ENCODE data around the gene MOCS1.

MOCS1 gene

DNA sequence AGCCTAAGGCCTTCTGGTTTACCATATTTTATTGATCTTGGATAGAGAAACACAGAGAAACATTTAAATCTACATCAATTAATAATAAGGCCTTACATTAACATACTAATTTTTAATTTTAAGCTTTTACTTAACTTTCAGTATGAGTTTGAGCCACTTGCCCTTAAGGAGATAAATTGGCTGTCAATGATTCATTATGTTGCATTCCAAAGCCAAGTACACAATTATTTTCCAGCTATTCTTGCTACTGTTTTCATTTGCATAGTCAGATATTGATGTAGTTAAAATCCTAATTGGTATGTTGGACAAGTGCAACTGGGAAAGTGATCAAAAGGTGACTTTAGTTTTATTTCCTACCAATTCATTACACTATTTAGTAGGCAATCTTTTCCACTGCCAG, 58.2 kb downstream of the MOCS1 start:
- no peak for DNase-seq (ENCODE audit: low read depth, low spot score)

DNA sequence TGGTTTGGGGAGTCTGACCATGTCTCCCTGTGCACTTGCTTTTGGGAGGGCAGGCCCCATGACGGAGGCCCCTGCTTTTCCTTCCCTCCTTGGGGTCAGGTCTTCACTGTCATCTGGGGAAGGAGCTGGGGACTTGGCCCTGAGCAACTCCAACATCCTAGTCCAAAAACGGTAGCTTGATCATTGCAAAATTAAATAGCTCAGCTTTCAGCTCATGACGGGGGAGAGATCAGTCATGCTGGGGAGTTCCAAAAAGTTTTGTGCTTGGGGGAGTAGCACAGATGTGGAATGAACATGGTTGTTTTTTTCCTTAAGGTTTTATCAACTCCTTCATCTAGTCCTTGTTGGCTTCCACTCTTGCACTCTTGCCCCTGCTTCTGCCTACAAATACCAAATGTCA, 60.8 kb downstream of the MOCS1 start:
- DNase-seq (ENCODE audit: low read depth, low spot score) = no peak

DNA sequence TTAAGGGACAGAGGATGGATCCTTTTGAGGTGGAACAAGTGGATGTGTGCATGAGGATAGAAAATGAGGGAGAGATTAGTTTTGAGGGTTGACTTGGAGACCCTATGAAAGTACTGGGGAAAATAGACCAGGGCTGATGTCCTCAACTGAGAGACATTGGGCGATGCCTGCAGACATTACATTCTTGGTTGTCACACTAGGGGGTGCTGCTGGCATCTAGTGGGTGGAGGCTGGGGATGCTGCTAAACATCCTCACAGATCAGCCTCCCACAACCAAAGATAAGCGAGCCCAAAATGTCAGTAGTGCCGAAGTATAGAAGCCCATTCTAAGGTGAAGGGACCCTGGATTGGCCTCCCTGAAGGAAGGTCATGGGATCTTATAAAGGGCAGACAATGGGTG, 63.3 kb downstream of the MOCS1 start:
- no peak for DNase-seq (ENCODE audit: low read depth, low spot score)

DNA sequence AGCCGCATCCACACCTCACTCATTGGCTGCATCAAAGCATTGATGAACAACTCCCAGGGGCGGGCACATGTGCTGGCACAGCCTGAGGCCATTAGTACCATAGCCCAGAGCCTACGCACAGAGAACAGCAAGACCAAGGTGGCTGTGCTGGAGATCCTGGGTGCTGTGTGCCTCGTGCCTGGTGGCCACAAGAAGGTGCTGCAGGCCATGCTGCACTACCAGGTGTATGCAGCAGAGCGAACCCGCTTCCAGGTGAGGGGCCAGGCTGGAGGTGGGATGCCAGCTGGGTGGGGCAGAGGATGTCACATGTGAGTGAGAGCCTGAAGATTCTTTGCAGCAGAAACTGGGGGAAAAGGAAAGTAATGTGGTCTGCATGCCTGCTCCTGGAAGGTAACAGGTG, 66.7 kb downstream of the MOCS1 start:
- no peak for DNase-seq (ENCODE audit: low read depth, low spot score)

DNA sequence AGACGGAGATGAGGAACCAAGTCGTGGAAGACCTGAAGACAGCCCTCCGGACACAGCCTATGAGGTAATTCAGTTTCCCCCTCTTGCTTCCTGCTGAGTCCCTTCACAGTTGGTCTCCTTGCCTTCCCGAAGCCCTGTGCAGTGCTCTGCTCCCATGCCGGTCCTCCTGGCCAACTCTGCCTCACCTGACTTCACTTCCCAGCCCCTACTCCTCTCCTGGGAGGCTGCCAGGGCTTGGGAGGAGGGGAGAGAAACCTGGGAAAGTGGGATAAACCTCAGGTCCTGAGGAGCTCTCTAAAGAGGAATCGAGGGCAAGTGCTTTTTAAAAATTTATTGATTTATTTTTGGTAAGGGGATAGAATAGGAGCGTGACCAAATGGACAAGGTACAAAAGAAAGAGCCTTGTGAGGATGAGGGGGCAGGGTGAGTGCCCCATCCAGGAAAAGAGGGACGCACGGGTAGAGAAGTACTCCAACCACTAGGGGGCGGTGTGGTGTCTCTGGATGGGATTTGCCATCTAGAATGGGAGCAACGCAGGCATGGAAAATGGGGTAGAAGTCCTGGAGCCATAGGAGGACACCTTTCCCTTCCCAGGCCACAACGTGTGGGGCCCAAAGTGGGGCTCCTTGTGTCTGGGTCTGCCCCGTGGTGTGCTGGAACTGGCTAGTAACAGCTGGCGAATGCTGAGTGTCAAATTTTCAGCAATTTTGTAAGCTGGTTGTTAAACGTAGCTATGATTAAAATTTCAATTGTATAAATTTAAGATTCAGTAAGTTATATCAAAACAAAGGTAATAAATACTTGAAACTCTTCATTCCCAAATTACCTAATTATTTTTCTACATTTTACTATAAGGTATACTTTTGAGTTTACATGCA, 69.0 kb downstream of the MOCS1 start:
- DNase-seq (ENCODE audit: low read depth, low spot score) = peak; percentile 11

DNA sequence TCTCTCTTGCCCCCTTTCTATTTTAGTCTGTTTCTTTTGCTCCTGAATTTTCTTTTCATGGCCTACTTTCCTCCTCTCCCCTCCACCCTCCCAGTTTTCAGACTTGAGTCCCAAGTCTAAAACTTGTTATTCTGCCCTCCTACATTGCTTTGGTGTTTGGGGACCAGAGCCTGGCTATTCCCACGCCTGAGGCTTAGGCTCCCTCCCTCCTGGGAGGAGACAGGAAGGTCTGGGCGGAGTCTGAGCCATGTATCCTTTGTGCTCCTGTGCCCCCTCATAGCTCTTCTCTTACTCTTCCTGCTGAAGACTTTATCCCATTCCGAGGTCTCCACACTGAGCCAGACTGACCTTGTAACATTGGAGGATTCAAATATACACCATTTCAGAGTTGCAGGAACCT, 72.6 kb downstream of the MOCS1 start:
- DNase-seq (ENCODE audit: low read depth, low spot score) = no peak

DNA sequence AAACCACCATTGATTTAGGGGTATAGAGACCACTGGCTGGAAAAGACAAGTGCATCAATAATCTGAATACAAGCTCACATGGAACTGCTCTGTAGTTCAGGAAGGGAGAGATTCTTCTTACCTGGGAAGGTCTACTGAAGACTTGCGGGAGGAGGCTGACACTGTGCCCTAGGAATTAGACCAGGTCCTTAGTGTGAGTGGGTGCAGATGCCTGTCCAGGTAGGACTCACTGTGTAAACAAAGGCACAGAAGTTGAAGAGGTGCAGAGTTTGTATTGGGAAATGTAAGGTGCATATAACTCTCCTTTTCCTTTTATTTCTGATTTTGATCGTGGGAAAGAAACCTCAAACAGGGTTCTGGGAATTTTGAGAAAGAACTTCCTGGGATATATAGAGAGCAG, 75.2 kb downstream of the MOCS1 start:
- no peak for DNase-seq (ENCODE audit: low read depth, low spot score)

DNA sequence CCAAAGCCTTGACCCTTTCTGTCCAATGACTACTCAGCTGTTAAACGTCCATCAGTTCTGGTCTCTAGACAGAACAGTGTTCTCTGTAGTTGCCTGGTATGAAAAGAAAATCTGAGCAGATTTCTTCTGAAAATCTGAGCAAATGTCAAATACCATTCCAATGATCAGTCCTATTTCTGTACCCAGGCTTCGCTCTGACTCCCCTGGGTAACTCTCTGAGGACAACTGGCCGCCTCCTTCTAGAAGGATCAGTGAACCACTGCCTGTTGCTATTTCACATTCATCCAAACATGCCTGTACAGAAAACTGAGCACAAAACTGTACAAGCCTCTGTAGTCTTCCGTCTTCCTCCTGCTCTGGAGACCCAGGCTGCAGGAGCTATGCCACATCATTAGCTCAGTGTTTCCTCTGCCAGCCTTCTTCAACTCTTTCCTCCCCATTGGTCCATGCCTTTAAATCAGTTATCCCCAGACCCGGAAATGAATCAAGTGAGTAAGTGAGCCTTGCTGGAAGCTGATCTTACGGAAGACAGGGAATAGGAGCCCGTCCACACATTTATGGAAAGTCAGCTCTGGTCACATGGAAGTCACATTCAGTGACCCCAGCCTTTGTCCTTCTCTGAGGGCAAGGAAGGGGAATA, 78.8 kb downstream of the MOCS1 start:
- DNase-seq (ENCODE audit: low read depth, low spot score) = no peak

All from activated naive CD8-positive, alpha-beta T cell treated with anti-CD3 and anti-CD28 coated beads, Interleukin-2, amount 50 U/mL, for 16 hours (primary cell).